HG02938 (cell line): ENCODE measurements around the gene ST6GALNAC6.
"Not testable (repeated sequence)": the region's sequence is repeated elsewhere in the genome, so short reads cannot be mapped to it uniquely, and the experiment has no call there.

Experiments
- ATAC-seq: cut with Tn5 transposase; IDR thresholded peaks from one replicate; pipeline ENCODE4 v1.9.1; 2021; ENCODE audit warnings: mild to moderate bottlenecking, moderate library complexity; ENCODE audit not compliant: unreplicated experiment

The ST6GALNAC6 gene

GRCh38 chr9:127860779-127861178 lies 38.6 kb downstream of the ST6GALNAC6 start:
- ATAC-seq, result no peak

- no peak for ATAC-seq
Measured at GRCh38 chr9:127860260-127860659, 39.1 kb downstream of the ST6GALNAC6 start.

GRCh38 chr9:127858041-127858512 lies 41.3 kb downstream of the ST6GALNAC6 start:
- ATAC-seq, result no peak

GRCh38 chr9:127857278-127857677 lies 42.1 kb downstream of the ST6GALNAC6 start:
- no peak for ATAC-seq

- no peak for ATAC-seq
Measured at GRCh38 chr9:127856729-127857116, 42.7 kb downstream of the ST6GALNAC6 start.

- no peak for ATAC-seq
Measured at GRCh38 chr9:127856094-127856728, 43.2 kb downstream of the ST6GALNAC6 start.

GRCh38 chr9:127855522-127855921 lies 43.9 kb downstream of the ST6GALNAC6 start:
- ATAC-seq, result no peak

- no peak for ATAC-seq
Measured at GRCh38 chr9:127854960-127855359, 44.4 kb downstream of the ST6GALNAC6 start.

GRCh38 chr9:127854184-127854806 lies 45.1 kb downstream of the ST6GALNAC6 start, which contains the start of gene ENG:
TSS of gene ENG (minus strand) at chr9:127854658. CDS start at chr9:127854355, 303 bp downstream.
- no peak for ATAC-seq

- ATAC-seq, result no peak
Measured at GRCh38 chr9:127853312-127854183, 45.9 kb downstream of the ST6GALNAC6 start.

GRCh38 chr9:127852829-127853228 lies 46.6 kb downstream of the ST6GALNAC6 start:
- no peak for ATAC-seq

GRCh38 chr9:127850286-127850830 lies 49.0 kb downstream of the ST6GALNAC6 start:
- no peak for ATAC-seq

GRCh38 chr9:127848756-127849504 lies 50.5 kb downstream of the ST6GALNAC6 start:
- ATAC-seq, result no peak

- ATAC-seq, result no peak
Measured at GRCh38 chr9:127847833-127848755, 51.3 kb downstream of the ST6GALNAC6 start.

- ATAC-seq, result no peak
Measured at GRCh38 chr9:127847178-127847510, 52.3 kb downstream of the ST6GALNAC6 start.

- no peak for ATAC-seq
Measured at GRCh38 chr9:127846443-127847177, 52.8 kb downstream of the ST6GALNAC6 start.

GRCh38 chr9:127845619-127846018 lies 53.8 kb downstream of the ST6GALNAC6 start:
- not testable (repeated sequence) for ATAC-seq

GRCh38 chr9:127844821-127845359 lies 54.5 kb downstream of the ST6GALNAC6 start:
- no peak for ATAC-seq
